ENCODE data around the gene SPOCK1.
"Not testable (repeated sequence)": the region's sequence is repeated elsewhere in the genome, so short reads cannot be mapped to it uniquely, and the experiment has no call there.

Gene SPOCK1

DNA sequence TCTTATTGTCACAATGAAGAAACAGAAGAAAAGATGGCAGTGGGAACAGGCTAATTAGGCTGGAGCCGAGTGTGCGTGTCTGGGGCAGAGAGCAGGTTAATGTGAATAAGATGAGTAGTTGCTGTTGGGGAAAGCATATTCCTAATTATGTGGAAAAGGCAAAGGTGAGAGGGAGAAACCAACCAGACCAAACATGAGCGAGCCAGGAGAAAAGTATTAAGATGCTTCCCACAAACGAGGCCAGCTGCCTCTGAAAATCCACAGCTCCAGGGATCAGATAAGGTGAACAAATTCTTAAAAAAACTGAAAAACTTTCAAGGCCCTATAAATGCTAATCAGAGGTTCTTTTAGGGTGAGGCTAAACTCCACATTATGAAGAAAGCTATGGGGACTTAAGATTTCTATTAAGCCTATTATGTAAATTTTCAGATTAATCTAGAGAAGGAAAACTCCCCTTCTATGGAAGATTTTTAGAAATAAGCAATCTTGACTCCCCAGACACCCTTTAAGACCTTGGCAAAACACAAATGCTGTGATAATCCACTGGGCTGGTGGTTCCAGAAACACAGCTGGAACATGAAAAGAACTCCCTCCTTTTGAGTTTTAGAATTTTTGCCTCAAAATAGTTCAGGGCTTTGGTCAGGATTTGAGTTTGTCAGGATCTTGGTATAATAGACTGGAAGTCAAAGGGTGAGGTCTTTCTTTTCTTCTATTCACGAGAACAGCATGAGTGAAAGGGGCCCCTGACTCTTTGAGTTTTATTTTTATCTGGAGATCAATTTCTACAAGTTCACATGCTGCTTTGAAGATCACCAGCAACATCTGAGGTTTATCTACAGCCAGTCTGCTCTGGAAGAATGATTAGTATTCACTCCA is 238.1 kb downstream of the SPOCK1 start:
- no peak overlapping the region for H3K4me3 ChIP-seq (ENCODE audit: low read length)
- H3K27me3 ChIP-seq (replicated peaks; ENCODE audit: control insufficient read depth, insufficient read depth, low read length), result no peaks in the 10 kb centered on the region
- peak overlapping the region; percentile 16 for H3K9ac ChIP-seq (ENCODE audit: low read length)
- no peaks in the 10 kb centered on the region for H3K9me3 ChIP-seq (ENCODE audit: control insufficient read depth, low read length)
- H3K36me3 ChIP-seq (ENCODE audit: control insufficient read depth, insufficient read depth, low read length, severe bottlenecking), result peaks cover 3% of the 10 kb centered on the region
- no peak for DNase-seq (ENCODE audit: low read depth)
- H3K4me1 ChIP-seq (ENCODE audit: control insufficient read depth, insufficient read depth, low read length), result peaks cover 36% of the 10 kb centered on the region

DNA sequence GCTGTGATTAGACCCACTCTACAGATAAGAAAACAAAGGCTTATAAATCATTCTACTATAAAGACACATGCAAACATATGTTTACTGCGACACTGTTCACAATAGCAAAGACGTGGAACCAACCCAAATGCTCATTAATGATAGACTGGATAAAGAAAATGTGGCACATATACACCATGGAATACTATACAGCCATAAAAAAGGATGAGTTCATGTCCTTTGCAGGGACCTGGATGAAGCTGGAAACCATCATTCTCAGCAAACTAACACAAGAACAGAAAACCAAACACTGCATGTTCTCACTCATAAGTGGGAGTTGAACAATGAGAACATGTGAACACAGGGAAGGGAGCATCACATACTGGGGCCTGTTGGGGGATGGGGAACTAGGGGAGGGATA is 240.0 kb downstream of the SPOCK1 start:
- not testable (repeated sequence) for H3K4me3 ChIP-seq (ENCODE audit: low read length); H3K27me3 ChIP-seq (replicated peaks; ENCODE audit: control insufficient read depth, insufficient read depth, low read length); H3K9ac ChIP-seq (ENCODE audit: low read length)

DNA sequence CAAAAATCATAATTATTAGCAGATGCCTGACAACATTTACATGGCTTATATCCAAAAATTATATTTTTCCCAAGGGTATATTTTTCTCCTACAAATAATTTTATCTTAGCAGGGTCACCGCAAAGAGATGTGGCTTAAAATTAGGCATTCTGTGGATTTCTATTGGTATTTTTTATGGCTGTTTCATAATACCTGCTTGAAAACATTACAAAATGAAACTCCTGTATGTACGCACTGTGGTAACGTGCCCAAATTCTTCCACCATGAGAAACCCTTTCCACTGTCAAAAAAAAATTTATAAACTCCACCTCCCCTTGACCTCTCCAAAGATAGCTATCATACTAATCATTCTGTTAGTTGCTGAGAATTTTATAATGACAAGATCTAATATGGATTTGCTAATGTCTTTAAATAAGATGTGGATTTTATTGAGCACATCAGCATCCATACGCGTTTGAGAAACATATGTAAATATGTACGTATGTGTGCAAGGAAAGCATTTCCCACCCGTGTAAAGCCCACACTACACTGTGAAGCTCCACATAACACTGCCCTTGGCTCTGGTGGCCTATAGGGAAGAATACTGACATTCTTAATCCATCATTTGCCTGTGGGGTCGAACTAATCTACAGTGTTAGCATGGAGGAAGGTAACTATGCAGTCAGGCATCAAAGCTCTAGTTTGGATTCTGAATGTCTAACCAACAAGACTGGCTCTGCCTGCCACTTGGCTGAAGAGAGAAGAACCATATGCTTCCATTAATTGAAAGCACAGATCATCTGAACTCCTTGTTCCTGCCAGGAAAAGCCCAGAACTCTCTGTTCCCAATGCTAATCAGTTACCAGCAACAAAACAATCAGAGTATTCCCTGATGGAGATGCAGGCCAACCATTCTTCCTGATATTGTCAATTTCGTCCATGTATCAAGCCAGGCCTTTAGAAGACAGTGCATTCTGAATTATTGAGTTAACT is 244.7 kb downstream of the SPOCK1 start:
- H3K27me3 ChIP-seq (replicated peaks; ENCODE audit: control insufficient read depth, insufficient read depth, low read length), result no peaks in the 10 kb centered on the region

More for the DNA sequence above, 240.0 kb downstream of the SPOCK1 start:
- DNase-seq (ENCODE audit: low read depth); H3K9me3 ChIP-seq (ENCODE audit: control insufficient read depth, low read length); H3K36me3 ChIP-seq (ENCODE audit: control insufficient read depth, insufficient read depth, low read length, severe bottlenecking): not testable (repeated sequence)
- H3K4me1 ChIP-seq (ENCODE audit: control insufficient read depth, insufficient read depth, low read length), result peaks cover 32% of the 10 kb centered on the region

DNA sequence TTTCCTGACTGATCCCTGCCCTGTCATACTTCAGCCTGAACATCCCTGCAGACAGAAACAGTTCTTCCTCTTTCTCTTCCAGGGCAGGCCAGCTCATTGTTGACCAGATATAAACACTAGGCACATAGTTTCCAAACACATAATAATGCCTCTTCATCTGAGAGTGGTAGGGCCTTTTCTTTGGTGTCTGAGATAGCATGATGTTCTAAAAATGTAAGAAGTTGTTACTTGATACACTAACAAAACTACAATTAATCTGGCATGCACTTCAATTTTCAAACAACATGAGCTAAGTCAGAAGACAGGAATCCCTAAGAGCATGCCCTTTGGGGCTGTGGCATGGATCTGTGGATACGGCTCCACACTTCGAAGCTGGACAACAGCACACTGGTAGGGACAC is 246.6 kb downstream of the SPOCK1 start:
- Histone ChIP-seq H3K27me3 (replicated peaks; ENCODE audit: control insufficient read depth, insufficient read depth, low read length) (no peaks in the 10 kb centered on the region), H3K36me3 (ENCODE audit: control insufficient read depth, insufficient read depth, low read length, severe bottlenecking) (no peaks in the 10 kb centered on the region), H3K4me3 (ENCODE audit: low read length) (no peak overlapping the region), H3K9me3 (ENCODE audit: control insufficient read depth, low read length) (no peaks in the 10 kb centered on the region), H3K9ac (ENCODE audit: low read length) (no peak overlapping the region), H3K4me1 (ENCODE audit: control insufficient read depth, insufficient read depth, low read length) (peaks cover 46% of the 10 kb centered on the region)
- DNase-seq (ENCODE audit: low read depth), result peak; percentile 17

More for the DNA sequence above, 244.7 kb downstream of the SPOCK1 start:
- H3K4me3 ChIP-seq (ENCODE audit: low read length), result peak overlapping the region; percentile 56
- H3K9me3 ChIP-seq (ENCODE audit: control insufficient read depth, low read length), result no peaks in the 10 kb centered on the region
- DNase-seq (ENCODE audit: low read depth), result peak; percentile 19
- peak overlapping the region; percentile 77 for H3K9ac ChIP-seq (ENCODE audit: low read length)
- H3K36me3 ChIP-seq (ENCODE audit: control insufficient read depth, insufficient read depth, low read length, severe bottlenecking), result no peaks in the 10 kb centered on the region
- peaks cover 46% of the 10 kb centered on the region for H3K4me1 ChIP-seq (ENCODE audit: control insufficient read depth, insufficient read depth, low read length)

DNA sequence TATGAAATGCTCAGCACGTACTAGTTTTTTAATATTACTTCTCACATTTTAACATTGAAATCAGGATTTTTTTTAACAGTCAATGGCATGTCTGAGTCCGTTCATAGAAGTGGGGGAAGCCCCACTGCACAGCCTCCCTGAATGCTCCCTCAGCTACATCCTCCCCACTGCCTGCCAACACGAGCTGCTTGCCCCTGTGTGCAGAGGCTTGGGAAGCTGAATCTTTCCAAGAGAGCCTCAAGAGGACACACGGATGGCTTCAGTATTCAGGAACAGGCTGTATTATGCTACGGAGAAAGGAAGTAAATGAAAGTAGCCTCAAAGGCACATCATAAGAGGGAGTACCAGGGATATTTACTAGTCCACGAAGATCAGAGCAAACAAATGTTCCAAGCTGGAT is 248.7 kb downstream of the SPOCK1 start:
- DNase-seq (ENCODE audit: low read depth), result no peak
- Histone ChIP-seq H3K27me3 (replicated peaks; ENCODE audit: control insufficient read depth, insufficient read depth, low read length) (no peaks in the 10 kb centered on the region), H3K9ac (ENCODE audit: low read length) (peak overlapping the region; percentile 36)

DNA sequence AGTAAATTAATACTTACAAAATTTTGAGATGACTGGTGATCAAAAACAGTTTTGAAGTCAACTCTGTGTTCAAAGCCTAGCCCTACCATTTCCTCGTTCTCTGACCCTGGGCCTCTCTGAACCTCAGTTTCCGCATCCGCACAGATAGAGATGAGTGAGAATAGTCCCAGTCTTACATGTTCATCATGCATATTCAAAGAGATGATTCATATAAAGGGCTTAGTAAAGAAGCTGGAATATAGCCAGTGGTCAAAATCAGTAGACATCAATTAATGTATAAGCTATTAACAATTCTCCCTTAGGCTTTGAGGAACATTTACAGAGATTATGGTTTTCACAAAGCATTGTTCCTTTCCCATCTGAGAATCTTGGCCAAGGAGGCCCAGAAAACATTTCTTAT is 250.6 kb downstream of the SPOCK1 start:
- no peak overlapping the region for H3K9ac ChIP-seq (ENCODE audit: low read length)
- no peaks in the 10 kb centered on the region for H3K9me3 ChIP-seq (ENCODE audit: control insufficient read depth, low read length)
- no peaks in the 10 kb centered on the region for H3K36me3 ChIP-seq (ENCODE audit: control insufficient read depth, insufficient read depth, low read length, severe bottlenecking)
- H3K27me3 ChIP-seq (replicated peaks; ENCODE audit: control insufficient read depth, insufficient read depth, low read length), result no peaks in the 10 kb centered on the region
- H3K4me1 ChIP-seq (ENCODE audit: control insufficient read depth, insufficient read depth, low read length), result peaks cover 26% of the 10 kb centered on the region
- H3K4me3 ChIP-seq (ENCODE audit: low read length), result no peak overlapping the region
- no peak for DNase-seq (ENCODE audit: low read depth)

More for the DNA sequence above, 248.7 kb downstream of the SPOCK1 start:
- H3K4me3 ChIP-seq (ENCODE audit: low read length), result no peak overlapping the region
- H3K36me3 ChIP-seq (ENCODE audit: control insufficient read depth, insufficient read depth, low read length, severe bottlenecking), result no peaks in the 10 kb centered on the region
- H3K4me1 ChIP-seq (ENCODE audit: control insufficient read depth, insufficient read depth, low read length), result peaks cover 44% of the 10 kb centered on the region
- H3K9me3 ChIP-seq (ENCODE audit: control insufficient read depth, low read length), result no peaks in the 10 kb centered on the region

DNA sequence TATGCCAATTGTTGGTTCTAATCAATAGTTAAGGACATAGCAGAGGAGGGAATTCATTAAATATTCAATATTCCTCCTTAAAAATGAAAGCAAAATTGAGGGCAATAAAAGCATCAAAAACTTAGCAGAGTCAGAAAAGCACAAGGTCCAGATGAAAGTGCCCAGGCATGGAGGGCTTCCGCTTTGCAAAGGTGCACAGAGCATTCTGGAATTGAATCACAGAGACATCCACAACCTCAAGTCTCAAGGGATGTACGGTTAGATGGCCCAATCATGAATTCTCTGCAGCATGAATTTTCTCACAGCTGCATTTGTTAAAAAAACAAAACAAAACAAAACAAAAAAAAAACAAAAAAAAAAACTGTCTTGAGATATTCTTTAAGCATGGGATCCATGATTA is 253.7 kb downstream of the SPOCK1 start:
- H3K27me3 ChIP-seq (replicated peaks; ENCODE audit: control insufficient read depth, insufficient read depth, low read length), result no peaks in the 10 kb centered on the region
- no peak overlapping the region for H3K4me3 ChIP-seq (ENCODE audit: low read length)
- DNase-seq (ENCODE audit: low read depth), result no peak
- H3K9ac ChIP-seq (ENCODE audit: low read length), result no peak overlapping the region
- H3K36me3 ChIP-seq (ENCODE audit: control insufficient read depth, insufficient read depth, low read length, severe bottlenecking), result no peaks in the 10 kb centered on the region
- H3K9me3 ChIP-seq (ENCODE audit: control insufficient read depth, low read length), result no peaks in the 10 kb centered on the region
- H3K4me1 ChIP-seq (ENCODE audit: control insufficient read depth, insufficient read depth, low read length), result peaks cover 5% of the 10 kb centered on the region

DNA sequence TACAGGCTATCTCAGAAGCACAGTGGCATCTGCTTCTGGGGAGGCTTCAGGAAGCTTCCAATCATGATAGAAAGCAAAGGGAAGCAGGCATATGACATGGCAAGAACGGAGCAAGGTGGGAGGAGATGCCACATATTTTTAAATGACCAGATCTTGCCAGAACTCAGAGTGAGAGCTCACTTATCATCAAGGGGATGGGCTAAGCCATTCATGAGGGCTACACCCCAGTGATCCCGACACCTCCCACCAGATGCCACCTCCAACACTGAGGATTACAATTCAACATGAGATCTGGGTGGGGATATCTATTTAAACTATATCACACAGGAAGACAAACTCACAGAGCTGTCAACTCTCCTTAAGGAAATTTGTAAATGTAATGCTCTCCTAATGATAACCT is 258.8 kb downstream of the SPOCK1 start:
- DNase-seq (ENCODE audit: low read depth), result no peak
- no peaks in the 10 kb centered on the region for H3K4me1 ChIP-seq (ENCODE audit: control insufficient read depth, insufficient read depth, low read length)
- H3K4me3 ChIP-seq (ENCODE audit: low read length), result no peak overlapping the region
- H3K36me3 ChIP-seq (ENCODE audit: control insufficient read depth, insufficient read depth, low read length, severe bottlenecking), result no peaks in the 10 kb centered on the region
- no peaks in the 10 kb centered on the region for H3K27me3 ChIP-seq (replicated peaks; ENCODE audit: control insufficient read depth, insufficient read depth, low read length)
- no peaks in the 10 kb centered on the region for H3K9me3 ChIP-seq (ENCODE audit: control insufficient read depth, low read length)
- no peak overlapping the region for H3K9ac ChIP-seq (ENCODE audit: low read length)

DNA sequence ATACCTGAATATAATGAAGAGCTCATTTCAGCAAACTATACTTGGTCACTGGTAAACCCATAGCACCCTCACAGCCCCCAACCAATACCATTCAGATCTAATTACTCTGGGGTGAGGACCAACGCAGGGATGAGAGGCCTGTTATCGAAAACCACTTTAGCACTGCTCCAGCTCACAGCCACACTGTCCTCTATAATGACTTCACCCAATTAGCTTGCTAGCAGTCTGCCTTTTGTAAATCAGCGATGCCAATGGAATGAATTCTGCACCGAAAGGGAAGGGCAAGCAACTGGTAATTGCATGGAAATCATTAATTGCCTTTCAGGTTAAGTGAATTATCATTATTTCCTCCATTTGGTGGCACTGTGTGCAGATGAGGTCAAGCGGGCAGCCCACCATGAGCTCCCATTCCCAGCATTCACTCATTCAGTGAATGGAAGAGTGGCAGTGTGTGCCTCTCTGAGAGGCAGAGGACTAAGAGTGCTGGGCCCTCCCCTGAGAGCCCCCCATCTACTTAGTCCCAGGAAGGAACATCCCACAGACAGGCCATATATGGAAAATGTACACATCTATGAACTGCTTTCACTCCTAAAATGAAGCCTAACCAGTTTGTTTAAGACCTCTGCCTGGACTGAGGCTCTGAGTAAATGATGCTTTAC is 262.1 kb downstream of the SPOCK1 start:
- no peak overlapping the region for H3K4me3 ChIP-seq (ENCODE audit: low read length)
- H3K9me3 ChIP-seq (ENCODE audit: control insufficient read depth, low read length), result no peaks in the 10 kb centered on the region
- H3K27me3 ChIP-seq (replicated peaks; ENCODE audit: control insufficient read depth, insufficient read depth, low read length), result no peaks in the 10 kb centered on the region
- no peak overlapping the region for H3K9ac ChIP-seq (ENCODE audit: low read length)
- no peaks in the 10 kb centered on the region for H3K36me3 ChIP-seq (ENCODE audit: control insufficient read depth, insufficient read depth, low read length, severe bottlenecking)
- H3K4me1 ChIP-seq (ENCODE audit: control insufficient read depth, insufficient read depth, low read length), result no peaks in the 10 kb centered on the region
- no peak for DNase-seq (ENCODE audit: low read depth)

DNA sequence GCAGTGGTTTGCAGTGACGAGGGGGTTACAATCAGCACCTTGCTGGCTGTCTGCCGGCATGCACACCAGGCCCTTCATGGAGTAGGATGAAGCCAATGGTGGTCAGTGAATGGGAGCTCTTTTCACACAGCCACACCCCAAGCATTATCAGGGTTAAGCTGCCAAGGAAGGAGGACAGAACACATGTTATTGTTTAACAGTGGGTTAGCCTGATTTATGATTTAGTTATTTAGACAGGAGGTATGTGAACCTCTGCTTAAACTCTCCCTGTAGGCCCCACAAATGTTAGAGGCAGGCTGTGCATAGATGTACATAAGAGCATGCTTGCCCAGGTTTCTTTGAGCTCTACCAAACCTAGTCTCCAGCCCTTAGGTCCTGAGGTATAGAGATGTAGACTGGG is 262.9 kb downstream of the SPOCK1 start:
- H3K4me3 ChIP-seq (ENCODE audit: low read length), result no peak overlapping the region
- peak; percentile 50 for DNase-seq (ENCODE audit: low read depth)
- no peak overlapping the region for H3K9ac ChIP-seq (ENCODE audit: low read length)
- H3K9me3 ChIP-seq (ENCODE audit: control insufficient read depth, low read length), result no peaks in the 10 kb centered on the region
- no peaks in the 10 kb centered on the region for H3K27me3 ChIP-seq (replicated peaks; ENCODE audit: control insufficient read depth, insufficient read depth, low read length)
- H3K36me3 ChIP-seq (ENCODE audit: control insufficient read depth, insufficient read depth, low read length, severe bottlenecking), result no peaks in the 10 kb centered on the region
- no peaks in the 10 kb centered on the region for H3K4me1 ChIP-seq (ENCODE audit: control insufficient read depth, insufficient read depth, low read length)
